Lung microvascular endothelial cell (primary cell): ENCODE data around the gene PLSCR1. TPM values are rescaled to one million over a fixed set of nuclear protein-coding genes. Genes with fewer than 3 reads are reported as not detected.

Source experiments
- DNase-seq, 2 donors: peaks; one replicate each; pipeline versions ENCODE4 v3.0.0 to v3.0.0-alpha.2; 2010; ENCODE audit warnings: low read depth in 2 of 2
- total RNA-seq: library from RNA; depleted of rRNA; stranded (reverse); fragments of >200 nt; gene quantifications from 2 replicates; pipeline ENCODE4 v1.2.1, GENCODE V29; 2014

The PLSCR1 gene
- 58.0 and 70.4 TPM in 2 replicates for total RNA-seq

- peak; percentile 68 to 99 for DNase-seq
Measured at GRCh38 chr3:146544002-146544928, at the start of gene PLSCR1. Gene PLSCR1 (minus strand): TSS chr3:146544607. CDS start chr3:146536552, 8,055 bp downstream.

- no peak for DNase-seq
Measured at GRCh38 chr3:146593776-146594175, 49.4 kb upstream of the PLSCR1 start.

GRCh38 chr3:146590521-146590920, 46.1 kb upstream of the PLSCR1 start:
- peak in 1 of 2 donors; percentile 10 for DNase-seq

GRCh38 chr3:146589899-146590508, 45.6 kb upstream of the PLSCR1 start:
- DNase-seq: peak; percentile 52 to 59

- DNase-seq: no peak
Measured at GRCh38 chr3:146585156-146585555, 40.7 kb upstream of the PLSCR1 start.

GRCh38 chr3:146581951-146582467, 37.6 kb upstream of the PLSCR1 start:
- DNase-seq: no peak

- DNase-seq: peak in 1 of 2 donors; percentile 4
Measured at GRCh38 chr3:146581080-146581601, 36.7 kb upstream of the PLSCR1 start.

- DNase-seq: peak; percentile 70 to 86
Measured at GRCh38 chr3:146577662-146578061, 33.3 kb upstream of the PLSCR1 start.

- no peak for DNase-seq
Measured at GRCh38 chr3:146575636-146576035, 31.2 kb upstream of the PLSCR1 start.

- DNase-seq: no peak
Measured at GRCh38 chr3:146574173-146574572, 29.8 kb upstream of the PLSCR1 start.

- DNase-seq: no peak
Measured at GRCh38 chr3:146569314-146569713, 24.9 kb upstream of the PLSCR1 start.

- DNase-seq: no peak
Measured at GRCh38 chr3:146566138-146566537, 21.7 kb upstream of the PLSCR1 start.

- no peak for DNase-seq
Measured at GRCh38 chr3:146561879-146562278, 17.5 kb upstream of the PLSCR1 start.

GRCh38 chr3:146561463-146561862, 17.1 kb upstream of the PLSCR1 start:
- DNase-seq: no peak

GRCh38 chr3:146560678-146561077, 16.3 kb upstream of the PLSCR1 start:
- no peak for DNase-seq

GRCh38 chr3:146559388-146559787, 15.0 kb upstream of the PLSCR1 start:
- no peak for DNase-seq

GRCh38 chr3:146558781-146559180, 14.4 kb upstream of the PLSCR1 start:
- DNase-seq: no peak

- no peak for DNase-seq
Measured at GRCh38 chr3:146557745-146558144, 13.3 kb upstream of the PLSCR1 start.

- DNase-seq: no peak
Measured at GRCh38 chr3:146555311-146555710, 10.9 kb upstream of the PLSCR1 start.

- DNase-seq: no peak
Measured at GRCh38 chr3:146554151-146554760, 9.8 kb upstream of the PLSCR1 start.

GRCh38 chr3:146550743-146551510, 6.5 kb upstream of the PLSCR1 start:
- DNase-seq: peak in 1 of 2 donors; percentile 69
